Heart left ventricle (tissue), 13 donors: ENCODE measurements around the gene TCL1A.

Source experiments
- POLR2A ChIP-seq, 2 donors: fragments of 450-650 bp; IDR thresholded peaks; one replicate each; pipeline ENCODE4 v1.6.1; 2017; ENCODE audit warnings: antibody characterized with exemption in 2 of 2, mild to moderate bottlenecking in 2 of 2, moderate library complexity in 2 of 2
- TF ChIP-seq, protein P1 (sequence below), 12 donors: fragments of 200-600 bp; sonication (generic) in 4 of 12; IDR thresholded peaks; one replicate each; pipeline versions ENCODE4 v1.5.0 to v1.8.0; 2018 to 2022; ENCODE audit warnings: antibody characterized with exemption in 12 of 12, mild to moderate bottlenecking in 5 of 12
- donor health status: ischemic (EF 13 %, LVEDD 7.1; RV severe dilation, severe dysfunction).
- donor health status: DM: no; HTN: yes; CAD: no.
- donor health status: DM: no; HTN: no; CAD: no.
- donor health status: ischemic (EF 25% LVEDD 6.9; RV normal size, moderate dysfunction).
- donor health status: ischemic (EF 25% LVEDD 5.7; RV mildly dilated, moderate dysfunction).
- donor health status: ischemic (EF 35%, LVEDD 5.7; RV mildly dilated, moderate dysfunction).
- donor health status: nonischemic (EF 11% LVEDD 7.7; RV severe dilation, severe dysfunction).
- donor health status: DM: yes; HTN: yes; CAD: no.
- donor health status: PGD.
- donor health status: ischemic (EF 29% LVEDD 5.4; RV normal size, mild dysfunction).
- donor health status: nonischemic (EF 23%, LVEDD 6.1; RV moderate dilation, normal function).

DNA sequence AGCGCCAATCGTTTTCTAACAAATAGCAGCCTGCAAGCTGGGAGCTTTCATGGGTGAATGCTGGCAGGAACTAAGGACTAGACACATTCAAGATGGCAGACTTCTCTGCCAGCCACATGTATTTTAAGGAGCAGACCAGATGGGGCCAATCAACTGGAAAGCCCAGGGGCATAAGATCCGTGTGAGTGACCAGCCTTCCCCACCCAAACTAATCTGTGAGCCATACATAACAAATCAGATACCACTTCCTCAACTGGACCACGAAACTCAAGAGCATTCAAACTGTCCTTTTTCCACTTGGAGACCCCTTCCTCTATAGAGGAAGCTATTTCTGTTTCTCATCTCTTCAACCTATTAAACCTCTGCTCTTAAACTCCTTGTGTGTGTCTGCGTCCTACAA lies 18.0 kb downstream of the TCL1A start:
- no peak for TF ChIP-seq POLR2A (IDR thresholded peaks at IDR 0.05)
- TF ChIP-seq, protein P1, sequence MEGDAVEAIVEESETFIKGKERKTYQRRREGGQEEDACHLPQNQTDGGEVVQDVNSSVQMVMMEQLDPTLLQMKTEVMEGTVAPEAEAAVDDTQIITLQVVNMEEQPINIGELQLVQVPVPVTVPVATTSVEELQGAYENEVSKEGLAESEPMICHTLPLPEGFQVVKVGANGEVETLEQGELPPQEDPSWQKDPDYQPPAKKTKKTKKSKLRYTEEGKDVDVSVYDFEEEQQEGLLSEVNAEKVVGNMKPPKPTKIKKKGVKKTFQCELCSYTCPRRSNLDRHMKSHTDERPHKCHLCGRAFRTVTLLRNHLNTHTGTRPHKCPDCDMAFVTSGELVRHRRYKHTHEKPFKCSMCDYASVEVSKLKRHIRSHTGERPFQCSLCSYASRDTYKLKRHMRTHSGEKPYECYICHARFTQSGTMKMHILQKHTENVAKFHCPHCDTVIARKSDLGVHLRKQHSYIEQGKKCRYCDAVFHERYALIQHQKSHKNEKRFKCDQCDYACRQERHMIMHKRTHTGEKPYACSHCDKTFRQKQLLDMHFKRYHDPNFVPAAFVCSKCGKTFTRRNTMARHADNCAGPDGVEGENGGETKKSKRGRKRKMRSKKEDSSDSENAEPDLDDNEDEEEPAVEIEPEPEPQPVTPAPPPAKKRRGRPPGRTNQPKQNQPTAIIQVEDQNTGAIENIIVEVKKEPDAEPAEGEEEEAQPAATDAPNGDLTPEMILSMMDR (IDR thresholded peaks at IDR 0.05): no peak
